M059J (cell line): Measurements from ENCODE around the gene LDLRAP1. TPM values are rescaled to one million over a fixed set of nuclear protein-coding genes. Genes with fewer than 3 reads are reported as not detected.

Source experiments
- DNase-seq: peaks from one replicate; pipeline ENCODE4 v3.0.0-alpha.2; 2012; ENCODE audit warnings: low read depth
- total RNA-seq: library from RNA; depleted of rRNA; stranded (reverse); fragments of >200 nt; shearing (Covaris generic); gene quantifications from 2 replicates; pipeline ENCODE4 v1.2.3, GENCODE V29; 2014

The LDLRAP1 gene
- total RNA-seq, 1 experiment from 2014 or later: 16.9 TPM

GRCh38 chr1:25562101-25562927 lies 18.9 kb downstream of the LDLRAP1 start:
- no peak for DNase-seq

- no peak for DNase-seq
Observed at GRCh38 chr1:25562928-25563283, 19.5 kb downstream of the LDLRAP1 start.

GRCh38 chr1:25563330-25564215 lies 20.2 kb downstream of the LDLRAP1 start:
- DNase-seq: no peak

DNA sequence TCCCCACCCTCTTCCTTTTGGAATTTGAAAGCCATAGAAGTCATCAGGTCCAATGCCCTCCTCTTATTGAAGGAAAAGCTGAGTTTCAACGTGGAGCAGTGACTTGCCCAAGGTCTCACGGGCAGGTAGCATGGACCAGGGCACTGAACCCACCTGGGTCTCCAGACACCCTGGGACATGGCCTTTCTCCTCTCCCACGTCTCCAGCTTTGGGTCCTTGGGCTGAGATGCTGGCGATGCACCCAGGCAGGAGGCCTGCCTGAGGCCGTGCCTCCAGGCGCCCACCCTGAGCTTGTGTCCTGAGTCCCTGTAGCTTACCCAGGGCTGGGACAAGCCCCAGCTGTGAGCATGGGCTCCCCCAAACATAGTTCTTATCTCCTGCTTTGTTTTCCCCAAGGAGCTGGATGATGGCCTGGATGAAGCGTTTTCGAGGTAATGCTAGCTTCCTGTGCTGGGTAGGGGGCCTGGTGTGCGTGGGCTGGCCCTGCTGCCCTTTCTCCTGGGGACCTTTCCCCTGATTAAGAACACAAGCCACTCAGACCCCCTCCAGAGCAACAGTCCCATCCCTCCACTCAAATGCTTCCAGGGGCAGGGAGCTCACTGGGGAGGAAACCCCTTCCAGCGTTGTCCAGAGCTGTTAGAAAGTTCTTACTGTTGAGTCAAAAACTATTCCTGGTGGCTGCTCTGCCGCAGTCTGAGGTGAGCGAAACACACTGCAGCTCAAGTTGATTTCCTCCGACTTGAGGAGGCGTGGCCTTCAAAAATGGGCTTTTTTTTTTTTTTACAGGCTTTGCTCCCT lies 21.6 kb downstream of the LDLRAP1 start:
- DNase-seq: no peak

DNA sequence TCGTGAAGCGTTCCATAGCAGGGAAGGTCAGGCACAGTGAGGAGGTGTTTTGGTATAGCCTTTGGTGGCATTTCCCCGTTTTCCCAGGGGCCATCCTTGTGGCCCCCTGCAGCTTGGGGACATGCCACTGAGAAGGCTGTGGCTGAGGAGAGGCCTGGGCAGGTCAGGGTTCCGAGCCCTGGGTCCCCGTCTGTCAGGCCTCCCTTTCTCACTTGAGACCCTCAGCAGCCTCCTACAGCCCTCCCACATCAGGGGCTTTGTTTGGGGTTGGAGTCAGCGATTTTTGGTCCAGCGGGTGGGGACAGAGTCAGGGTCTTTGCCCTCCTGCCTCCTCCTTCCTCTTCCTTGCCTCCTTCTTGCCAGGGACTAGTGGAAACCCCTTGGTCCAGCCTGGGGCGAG lies 22.2 kb downstream of the LDLRAP1 start:
- no peak for DNase-seq

DNA sequence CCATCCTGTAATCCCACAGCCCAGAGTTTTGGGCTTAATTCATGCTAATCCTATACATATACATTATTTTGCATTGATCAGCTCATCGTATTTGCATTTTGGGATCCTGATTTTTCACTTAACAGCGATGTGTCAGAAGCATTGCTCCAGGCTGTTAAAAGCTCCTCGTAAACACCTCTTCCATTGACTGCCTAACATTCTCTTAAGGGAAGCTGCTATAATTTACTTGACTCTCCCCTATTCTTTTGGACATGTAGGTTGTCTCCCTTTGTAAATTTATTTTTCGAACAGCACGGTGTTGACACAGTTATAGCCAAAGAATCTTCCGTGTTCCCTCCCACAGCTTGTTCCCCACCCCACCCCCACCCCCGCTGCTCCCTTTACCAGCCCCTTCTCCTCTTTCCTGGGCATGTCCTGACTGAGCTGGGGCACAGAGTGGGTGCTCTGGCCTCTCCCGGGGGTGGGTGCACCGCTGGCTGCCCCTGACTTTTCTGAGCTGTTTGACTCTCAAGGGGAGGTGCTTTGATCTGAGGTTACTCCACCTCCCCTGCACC lies 22.8 kb downstream of the LDLRAP1 start:
- no peak for DNase-seq

DNA sequence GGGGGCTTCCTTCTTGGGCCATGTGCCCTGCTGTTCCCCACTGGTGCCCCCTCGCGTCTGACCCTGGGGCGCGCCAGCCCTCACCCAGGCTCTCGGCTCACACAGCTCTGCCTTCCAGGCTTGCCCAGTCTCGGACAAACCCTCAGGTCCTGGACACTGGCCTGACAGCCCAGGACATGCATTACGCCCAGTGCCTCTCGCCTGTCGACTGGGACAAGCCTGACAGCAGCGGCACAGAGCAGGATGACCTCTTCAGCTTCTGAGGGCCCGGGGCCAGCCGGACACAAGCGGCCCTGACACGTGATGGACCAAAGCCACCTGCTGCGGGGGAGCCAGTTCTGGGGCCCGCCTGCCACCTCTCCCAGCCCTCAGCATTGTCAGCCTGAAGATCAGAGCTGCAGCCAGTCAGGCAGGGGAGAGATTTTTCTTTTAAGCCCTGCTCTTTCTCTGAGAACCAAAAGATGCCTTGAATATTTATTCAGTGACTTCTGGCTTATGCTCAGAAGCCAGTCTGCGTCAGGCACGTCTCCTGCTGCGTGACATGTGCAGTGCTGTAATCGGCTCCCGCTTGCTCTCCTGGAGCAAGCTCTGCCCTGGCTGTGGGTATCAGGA lies 23.4 kb downstream of the LDLRAP1 start:
- DNase-seq: no peak

DNA sequence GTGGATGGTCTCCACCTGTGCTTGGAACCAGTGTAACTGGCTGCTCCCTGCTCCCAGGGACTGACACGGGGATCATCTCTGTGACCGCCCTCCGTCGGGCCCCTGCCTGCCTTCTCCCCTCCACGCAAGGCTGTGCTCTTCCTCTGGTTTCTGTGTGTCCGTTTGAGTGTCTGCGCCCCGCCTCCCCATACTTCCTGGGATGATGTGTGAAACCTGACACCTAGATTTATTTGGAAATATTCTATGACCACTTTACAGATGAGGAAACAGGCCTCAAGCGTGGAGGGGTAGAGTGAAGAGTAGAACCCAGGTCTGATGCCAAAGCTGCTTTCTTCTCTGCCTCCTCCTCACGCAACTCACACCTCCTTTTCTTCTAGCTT lies 24.3 kb downstream of the LDLRAP1 start:
- DNase-seq: no peak

DNA sequence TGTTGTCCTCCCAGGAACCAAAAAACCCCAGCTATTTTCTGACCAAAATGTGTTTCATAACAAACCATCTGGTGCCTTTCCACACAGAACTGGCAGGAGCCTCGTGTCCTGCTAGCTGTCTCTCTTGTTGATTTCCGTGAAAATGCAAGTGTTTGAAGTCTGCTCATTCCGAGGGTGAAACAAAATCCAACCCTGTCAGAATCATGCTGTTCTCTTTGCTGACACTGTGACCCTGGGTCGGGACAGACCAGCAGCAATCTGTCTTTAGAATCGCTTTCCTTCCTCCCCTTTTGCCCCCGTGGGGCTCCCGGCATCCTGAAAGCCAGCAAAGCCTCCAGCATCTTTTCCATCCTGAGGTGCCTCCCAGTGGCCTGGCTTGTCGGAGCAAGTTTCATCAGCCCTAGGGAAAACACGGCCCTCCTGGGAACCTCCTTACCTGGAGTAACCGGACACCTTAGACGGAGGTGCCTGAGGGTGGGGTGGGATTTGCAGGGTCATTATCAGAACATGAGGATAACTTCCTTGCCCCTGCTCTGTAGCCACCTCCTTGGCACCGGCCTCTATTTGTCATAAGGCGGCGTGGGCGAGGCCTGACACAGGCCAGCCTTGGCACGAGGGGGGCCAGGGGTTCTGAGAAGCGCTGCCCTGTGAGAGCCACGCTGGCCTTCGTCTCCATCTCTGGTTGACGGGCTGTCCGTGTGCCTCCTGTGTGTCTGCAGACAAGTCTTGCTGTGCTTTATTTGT lies 24.9 kb downstream of the LDLRAP1 start:
- peak; percentile 77 for DNase-seq

DNA sequence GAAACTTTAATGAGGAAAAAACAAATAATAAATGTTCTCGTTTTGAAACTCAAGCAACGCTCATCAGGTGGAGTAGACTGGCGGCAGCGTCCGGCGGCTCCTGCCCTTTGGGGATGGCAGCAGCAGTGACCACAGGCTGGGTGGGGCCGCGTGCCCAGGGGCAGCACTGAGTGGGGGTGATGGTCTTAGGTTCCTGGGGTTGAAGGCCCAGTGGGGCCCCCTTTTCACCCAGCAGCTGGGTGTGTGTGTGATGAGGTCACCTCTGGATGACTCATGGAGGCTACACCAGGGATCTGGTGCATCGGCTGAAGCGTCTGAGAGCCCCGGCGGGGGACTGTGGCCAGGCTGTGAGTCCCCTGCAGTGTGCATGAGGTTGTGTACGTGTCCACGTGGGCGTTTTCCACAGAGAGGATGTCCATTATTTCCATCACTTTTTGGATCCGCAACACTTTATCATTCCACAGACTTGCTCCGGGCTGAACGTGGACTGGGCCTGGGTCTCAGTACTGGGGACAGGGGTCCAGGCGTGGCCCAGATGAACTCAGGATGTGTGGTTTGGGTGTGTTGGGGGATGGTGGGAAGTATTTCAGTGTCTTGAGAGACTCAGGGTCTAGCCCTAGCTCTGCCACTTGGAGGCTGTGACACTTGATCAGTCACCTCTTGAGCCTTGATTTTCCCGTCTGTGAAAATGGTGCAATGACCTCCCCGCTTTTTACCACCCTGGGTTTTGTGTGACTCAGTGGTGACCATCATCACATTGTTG lies 25.6 kb downstream of the LDLRAP1 start:
- peak; percentile 93 for DNase-seq

GRCh38 chr1:25569597-25570396 lies 26.4 kb downstream of the LDLRAP1 start:
- peak; percentile 18 for DNase-seq

DNA sequence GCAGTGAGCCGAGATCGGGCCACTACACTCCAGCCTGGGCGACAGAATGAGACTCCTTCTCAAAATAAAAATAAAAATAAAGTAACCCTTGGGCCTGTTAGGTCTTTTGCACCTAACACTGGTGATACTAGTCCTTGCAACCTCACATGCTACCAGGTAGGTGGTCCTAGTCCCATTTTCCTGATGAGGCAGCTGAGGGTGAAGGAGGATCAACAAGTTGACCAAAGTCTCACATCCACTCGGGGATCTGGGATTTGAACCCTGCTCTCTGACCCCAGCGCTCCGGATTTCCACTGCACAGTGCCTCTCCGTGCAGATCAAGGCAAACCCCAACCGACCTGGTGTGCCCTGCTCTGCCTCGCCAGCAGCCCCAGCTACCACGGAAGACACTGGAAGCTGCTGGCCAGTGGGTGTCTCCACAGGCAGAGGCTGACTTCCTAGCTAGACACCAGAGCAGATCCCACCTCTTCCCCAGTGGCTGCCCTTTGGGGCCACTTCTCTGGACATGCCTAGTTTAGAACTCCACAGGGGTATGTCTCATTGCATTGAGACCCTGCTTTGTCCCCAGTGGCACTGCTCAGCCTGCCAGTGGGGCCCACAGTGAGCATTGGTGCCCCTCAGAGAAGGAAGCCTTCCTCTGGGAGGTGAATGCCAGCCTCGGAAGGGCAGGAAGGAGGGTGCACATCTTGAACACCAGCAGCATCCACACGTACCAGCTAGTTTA lies 27.6 kb downstream of the LDLRAP1 start:
- no peak for DNase-seq

GRCh38 chr1:25571522-25571970 lies 28.1 kb downstream of the LDLRAP1 start:
- DNase-seq: no peak

DNA sequence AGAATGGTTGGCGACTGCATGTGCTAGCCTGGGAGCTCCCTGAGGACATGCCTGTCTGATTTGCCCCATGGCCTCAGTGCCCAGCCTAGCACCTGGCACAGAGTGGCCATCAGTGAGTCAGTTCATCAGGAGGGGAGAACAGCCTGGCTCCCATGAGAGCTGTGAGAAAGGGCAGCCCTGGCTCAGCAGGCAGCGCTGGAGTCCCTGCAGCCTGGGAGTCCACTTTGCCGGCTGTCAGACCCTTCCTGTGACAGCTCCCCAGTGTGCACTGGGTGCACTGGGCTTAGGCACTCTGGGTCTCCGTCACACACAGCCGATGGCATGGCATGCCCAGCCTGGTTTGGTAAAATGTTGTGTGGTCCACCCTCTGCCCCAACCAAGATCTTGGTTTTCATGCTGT lies 28.7 kb downstream of the LDLRAP1 start:
- no peak for DNase-seq

DNA sequence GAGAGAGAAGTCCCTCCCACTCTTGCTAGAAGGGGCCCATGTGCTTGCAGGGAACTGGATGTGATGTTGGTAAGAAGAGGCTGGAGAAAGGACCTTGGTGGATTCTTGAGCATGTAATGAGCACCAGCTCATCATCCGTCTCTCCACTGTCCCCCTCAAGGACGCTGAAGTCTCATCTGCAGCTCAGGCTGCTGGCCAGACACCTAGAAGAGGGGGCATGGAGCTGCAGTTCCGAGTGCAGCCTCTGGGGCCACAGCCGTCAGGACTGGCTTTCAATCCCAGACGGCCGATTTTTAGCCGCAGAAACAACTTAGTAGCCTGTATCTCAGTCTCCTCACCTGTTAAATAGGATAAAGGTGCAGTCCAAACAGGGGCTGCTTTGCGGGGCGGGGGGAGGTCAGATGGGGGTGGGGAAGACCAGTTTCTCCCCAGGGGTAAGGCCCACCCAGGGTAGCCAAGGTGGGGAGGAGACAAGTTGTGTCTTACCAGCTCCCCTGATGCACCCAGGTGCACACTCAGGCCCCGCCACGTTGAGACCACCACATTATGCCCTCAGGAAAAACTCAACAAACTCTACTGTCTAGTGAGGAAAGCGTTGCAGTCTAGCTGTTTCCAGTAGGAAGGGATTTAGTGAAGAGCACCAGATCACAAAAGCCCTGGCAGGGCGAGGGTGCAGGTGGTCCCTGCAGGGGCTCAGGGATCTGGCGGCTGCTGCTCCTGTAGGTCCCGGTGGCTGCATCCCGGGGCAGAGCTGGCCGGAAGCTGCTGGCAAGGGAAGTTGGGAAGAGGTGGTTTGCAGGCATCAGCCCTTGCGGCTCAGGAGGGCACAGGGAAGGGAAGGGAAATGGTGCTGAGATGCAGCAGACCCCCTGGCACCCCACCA lies 29.5 kb downstream of the LDLRAP1 start:
- DNase-seq: peak; percentile 38

DNA sequence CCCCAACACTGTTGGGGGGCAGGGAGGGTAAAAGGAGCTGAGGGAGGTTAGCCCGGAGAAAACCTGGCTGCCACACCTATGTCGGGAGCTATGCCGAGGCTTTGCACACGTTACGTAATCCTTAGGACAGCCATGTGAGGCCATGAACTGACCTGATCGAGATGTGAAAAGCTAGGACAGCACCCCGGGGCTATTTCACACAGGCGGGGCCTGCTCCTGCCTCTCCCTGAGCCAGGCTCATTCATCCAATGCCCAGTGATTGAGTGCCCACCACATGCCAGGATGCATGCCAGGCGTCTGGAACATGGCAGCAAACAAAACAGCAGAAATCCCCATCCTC lies 30.2 kb downstream of the LDLRAP1 start:
- no peak for DNase-seq

GRCh38 chr1:25573961-25574360 lies 30.6 kb downstream of the LDLRAP1 start:
- DNase-seq: no peak
